ENCODE results near the gene ZNF575.

- TF ChIP-seq YY1 (IDR thresholded peaks at IDR 0.05; ENCODE audit: insufficient read depth, insufficient read length) (no peak), ZNF274 (IDR thresholded peaks at IDR 0.05; ENCODE audit: low read depth, low read length) (no peak), SUZ12 (IDR thresholded peaks at IDR 0.05; ENCODE audit: extremely low read depth, insufficient read depth, insufficient read length) (no peak)
These were observed 44.8 kb upstream of the ZNF575 start for GRCh38 chr19:43488179-43488578.
